Right lobe of liver (tissue), 4 donors: ENCODE results near the gene EXD1.

Source experiments
- CTCF ChIP-seq, 4 donors: fragments of 200-600 bp in 3 of 4; fragments of 450-650 bp in 1 of 4; IDR thresholded peaks; one replicate each; pipeline versions ENCODE4 v1.5.1 to v1.8.0; 2016 to 2022; ENCODE audit warnings: antibody characterized with exemption in 4 of 4, mild to moderate bottlenecking in 2 of 4
- POLR2A ChIP-seq: fragments of 450-650 bp; IDR thresholded peaks from one replicate; pipeline ENCODE4 v1.6.1; 2017; ENCODE audit warnings: antibody characterized with exemption, mild to moderate bottlenecking
- donor health status: DM: no; HTN: no; CAD: no.
- donor health status: DM: no; HTN: no; CAD: no.
- donor health status: DM: no; HTN: yes; CAD: no.

GRCh38 chr15:41254560-41254959, 24.0 kb upstream of the EXD1 start:
- no peak for TF ChIP-seq CTCF (IDR thresholded peaks at IDR 0.05)
- TF ChIP-seq POLR2A, result no peak
